ENCODE measurements around the gene EMX1.

The EMX1 gene

DNA sequence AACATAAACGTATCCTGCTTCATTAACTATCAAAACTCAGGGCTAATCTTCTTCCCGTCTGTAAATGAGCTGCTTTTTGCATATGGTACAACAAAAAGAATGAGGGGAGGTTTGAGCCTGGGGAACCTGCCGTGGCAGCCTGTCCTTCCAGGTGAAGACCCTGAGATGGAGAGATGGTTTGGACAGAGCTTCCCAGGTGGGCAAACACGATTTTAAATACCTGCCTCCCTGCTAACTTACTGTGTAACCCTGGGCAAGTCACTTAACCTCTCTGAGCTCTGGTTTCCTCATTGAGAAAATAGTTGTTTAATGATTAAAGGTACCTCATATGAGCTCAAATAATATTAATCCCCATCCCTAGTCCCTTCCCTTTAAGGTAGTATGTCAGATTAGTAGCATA, 9.0 kb downstream of the EMX1 start:
- no peak for DNase-seq

DNA sequence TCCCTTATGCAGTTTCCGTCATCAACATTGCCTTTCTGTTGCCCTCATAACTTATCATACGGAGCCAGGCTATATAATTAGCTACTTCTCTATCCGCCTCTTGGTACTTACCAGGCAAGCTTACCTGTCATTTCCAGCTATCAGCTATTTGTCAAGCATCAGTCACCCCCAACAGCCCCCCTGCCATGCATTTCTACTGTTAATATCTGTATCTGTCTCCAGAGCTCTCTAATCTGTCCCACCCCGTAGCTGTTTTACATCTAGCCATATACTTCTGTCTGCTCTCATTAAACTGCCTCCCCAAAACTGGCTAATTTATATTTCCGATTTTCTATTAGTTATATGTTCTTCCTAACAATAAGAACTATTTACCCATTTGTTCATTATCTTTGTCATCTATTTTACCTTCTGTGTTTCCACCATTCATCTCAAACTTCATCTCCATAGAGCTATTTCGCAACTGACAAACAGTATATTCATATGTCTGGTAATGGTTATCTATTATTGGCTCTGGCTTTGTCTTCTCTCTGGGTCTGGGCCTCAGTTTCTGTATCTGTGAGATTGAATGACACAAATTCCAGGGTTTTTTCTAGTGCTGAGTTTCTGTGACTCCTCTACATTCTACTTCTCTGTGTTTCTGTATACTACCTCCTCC, 9.6 kb downstream of the EMX1 start:
- no peak for DNase-seq

- peak; percentile 6 for DNase-seq
Observed at GRCh38 chr2:72927619-72928550, 10.6 kb downstream of the EMX1 start.

- no peak for DNase-seq
Observed at GRCh38 chr2:72929010-72929409, 11.7 kb downstream of the EMX1 start.

GRCh38 chr2:72931280-72931910, 14.1 kb downstream of the EMX1 start:
- no peak for DNase-seq

DNA sequence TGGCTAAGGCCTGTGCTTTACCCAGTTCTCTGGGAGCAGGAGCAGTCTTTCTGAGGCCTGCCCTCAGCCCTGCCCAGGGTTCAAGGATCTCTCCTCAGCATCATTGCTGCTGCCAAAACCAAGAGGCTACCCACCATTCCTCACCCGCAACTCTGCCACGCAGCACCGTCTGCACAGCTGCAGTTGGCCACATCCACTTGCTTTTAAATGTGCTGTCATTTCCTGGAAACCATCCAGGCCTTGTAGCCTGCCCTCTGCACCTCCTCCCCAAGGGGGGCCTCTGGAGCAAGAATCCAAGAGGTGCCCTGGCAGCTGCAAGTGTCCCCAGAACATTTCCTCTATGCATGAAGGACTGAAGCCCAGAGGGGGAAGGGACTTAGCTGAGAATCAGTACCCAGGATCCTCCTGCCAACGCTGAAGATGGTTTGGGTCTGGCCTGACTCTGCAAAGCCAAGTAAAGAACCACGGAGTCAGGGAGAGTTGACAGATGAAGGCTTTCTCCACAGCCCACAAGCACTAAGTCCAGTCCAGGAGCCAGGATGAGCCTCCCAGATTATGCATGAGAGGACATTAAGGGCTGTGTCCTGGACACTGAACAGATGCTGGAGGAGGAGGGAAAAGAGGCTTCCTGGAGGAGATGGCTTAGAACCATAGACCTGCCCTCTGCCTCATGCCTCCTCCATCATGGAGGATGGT, 14.9 kb downstream of the EMX1 start:
- no peak for DNase-seq

DNA sequence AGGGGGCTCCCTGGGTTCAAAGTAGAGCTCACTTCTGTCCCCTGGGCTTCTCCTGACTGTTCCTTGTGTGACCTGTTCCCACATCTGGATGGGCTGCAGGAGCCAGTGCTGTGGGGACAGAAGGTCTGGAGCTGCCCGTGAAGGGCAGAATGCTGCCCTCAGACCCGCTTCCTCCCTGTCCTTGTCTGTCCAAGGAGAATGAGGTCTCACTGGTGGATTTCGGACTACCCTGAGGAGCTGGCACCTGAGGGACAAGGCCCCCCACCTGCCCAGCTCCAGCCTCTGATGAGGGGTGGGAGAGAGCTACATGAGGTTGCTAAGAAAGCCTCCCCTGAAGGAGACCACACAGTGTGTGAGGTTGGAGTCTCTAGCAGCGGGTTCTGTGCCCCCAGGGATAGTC, 15.5 kb downstream of the EMX1 start:
- no peak for DNase-seq

GRCh38 chr2:72933207-72933606, 15.9 kb downstream of the EMX1 start:
- no peak for DNase-seq

- no peak for DNase-seq
Observed at GRCh38 chr2:72933646-72934151, 16.4 kb downstream of the EMX1 start.

DNA sequence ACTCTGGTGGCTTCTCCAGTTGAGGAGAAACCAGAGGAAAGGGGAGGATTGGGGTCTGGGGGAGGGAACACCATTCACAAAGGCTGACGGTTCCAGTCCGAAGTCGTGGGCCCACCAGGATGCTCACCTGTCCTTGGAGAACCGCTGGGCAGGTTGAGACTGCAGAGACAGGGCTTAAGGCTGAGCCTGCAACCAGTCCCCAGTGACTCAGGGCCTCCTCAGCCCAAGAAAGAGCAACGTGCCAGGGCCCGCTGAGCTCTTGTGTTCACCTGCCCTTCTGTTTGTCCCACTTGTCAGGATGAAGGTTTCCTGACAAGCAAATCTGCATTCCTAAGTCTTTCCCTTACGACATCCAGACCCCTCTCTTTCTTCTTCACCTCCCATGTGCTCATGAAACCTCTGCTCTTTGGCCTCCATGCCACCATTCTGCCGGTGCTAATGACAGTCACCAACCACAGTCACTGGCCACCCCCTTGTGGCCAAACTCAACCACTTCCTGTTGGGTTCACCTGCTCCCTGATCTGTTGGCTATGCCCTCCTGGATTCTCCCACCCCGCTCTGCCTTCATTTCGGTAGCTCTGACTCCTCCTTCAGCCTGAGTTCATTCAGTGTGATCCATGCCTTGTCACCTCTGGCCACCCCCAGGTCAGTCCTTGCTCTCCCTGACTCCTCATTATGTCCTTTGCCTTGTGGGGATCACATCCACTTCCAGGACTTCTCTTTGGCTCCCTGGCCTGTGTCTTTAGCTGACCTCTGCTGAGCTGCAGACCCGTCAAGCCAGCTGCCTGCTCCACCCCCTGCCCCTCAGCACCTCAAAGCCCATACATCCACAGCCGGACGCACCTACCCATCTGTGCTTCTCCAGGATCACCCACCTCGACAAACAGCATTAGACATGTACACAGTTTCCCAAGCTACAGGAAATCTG, 17.6 kb downstream of the EMX1 start:
- no peak for DNase-seq

DNA sequence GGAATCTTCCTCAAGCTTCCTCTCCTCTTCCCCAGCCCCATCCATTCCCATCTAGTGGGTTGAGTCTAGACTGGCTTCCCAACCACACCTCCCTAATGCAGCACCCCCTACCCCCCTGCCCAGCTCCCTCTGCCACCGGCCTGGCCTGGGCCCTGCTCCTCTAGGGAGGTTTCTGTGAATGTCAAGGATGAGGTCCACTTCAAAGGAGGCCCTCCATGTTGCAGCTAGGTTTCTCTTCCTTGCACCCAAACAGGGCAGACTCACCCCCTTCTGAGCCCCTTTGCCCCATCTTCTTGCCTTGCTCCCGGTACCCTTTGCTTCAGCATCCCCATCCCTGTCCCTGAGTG, 18.3 kb downstream of the EMX1 start:
- DNase-seq = no peak

DNA sequence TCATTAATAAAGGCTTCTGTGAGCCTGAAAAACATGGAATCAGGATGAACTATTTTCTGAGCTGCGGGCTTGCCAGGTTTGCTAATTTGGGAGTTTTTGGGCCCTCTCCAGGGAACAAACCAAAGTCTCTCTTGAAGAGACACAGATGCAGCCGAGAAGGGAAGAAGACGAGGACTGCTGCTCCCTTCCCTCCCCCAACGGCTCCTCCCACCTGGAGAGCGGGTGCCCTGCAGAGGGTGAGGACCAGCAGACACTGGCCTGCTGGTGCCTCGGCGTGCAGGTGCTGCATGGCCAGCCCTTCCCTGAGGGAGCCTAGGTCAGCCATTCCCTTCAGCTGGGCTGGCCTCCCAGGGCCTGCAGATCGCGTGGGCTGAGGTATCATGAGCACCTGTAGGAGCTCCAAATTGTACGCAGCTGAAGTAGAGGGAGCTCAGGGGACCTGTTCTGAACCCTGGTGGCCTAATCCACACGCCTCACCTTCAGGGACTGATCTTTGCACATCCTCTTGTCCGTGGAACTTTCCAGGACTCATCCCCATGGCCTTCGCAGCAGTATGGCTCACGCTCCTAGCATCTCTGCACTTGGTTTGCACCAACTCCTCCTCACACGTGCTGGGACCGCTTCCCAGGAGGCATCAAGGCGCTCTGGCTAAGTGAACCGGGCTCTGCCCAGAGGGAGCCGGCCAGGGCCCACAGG, 19.5 kb downstream of the EMX1 start:
- no peak for DNase-seq

GRCh38 chr2:72937356-72937669, 20.0 kb downstream of the EMX1 start:
- no peak for DNase-seq

DNA sequence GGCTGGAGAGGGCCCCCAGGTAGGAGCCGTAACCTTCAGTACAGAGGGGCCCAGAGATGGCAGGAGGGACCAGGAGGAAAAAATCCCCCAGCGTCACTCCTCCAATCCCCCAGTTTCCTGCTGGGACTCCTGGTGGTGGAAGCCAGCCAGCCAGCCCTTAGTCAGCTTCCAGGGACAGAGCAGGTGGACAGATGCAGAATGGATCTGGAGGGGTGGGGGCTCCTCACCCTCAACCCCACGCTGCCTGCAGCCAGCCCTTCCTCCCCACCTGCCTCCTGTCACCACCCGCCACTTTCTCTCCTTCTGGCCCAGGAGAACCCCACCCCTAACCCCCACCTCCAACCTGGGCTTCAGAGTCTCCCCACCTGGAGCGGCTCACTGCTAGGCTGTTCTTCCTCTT, 21.1 kb downstream of the EMX1 start:
- DNase-seq = no peak

DNA sequence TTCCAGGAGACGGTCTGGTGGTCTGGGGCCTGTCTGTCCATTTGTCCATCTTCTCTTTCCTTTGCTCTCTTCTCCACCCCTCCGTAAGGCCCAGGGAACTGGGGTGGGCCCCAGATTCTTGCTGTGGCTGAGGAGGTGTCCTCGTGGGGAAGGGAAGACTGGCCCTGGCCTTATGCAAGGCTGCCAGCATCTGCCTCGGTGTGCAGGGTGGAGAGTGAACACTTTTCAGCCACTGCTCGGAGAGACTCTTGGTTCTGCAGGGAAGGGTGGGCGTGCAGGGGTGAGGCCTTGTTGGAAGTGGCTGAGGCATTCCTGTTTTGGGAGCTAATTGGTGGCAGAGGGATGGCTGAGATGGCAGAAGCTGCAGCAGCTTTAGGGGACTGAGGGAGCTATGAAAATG, 23.0 kb downstream of the EMX1 start:
- no peak for DNase-seq

DNA sequence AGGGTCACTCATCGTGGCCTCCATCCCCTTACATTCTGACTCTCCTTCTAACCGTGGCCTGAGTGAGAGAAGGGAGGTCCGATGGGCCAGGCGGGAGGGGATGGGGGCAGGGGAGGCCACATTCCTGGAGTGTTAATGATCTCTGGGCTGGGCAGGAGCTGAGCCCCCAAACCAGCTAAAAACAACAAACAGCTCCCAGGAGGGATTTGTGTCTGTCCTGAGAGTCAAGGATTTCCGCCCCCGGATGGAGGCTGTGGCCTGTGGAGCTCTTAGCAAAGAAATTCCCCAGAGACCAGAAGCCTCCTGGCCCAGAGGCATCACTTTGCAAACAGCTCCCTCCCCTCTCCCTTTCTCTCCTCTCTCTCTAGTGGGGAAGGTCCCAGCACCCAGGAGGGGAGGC, 23.5 kb downstream of the EMX1 start:
- DNase-seq = no peak

GRCh38 chr2:72942293-72942692, 25.0 kb downstream of the EMX1 start:
- no peak for DNase-seq

- DNase-seq = no peak
Observed at GRCh38 chr2:72942881-72943418, 25.6 kb downstream of the EMX1 start.

DNA sequence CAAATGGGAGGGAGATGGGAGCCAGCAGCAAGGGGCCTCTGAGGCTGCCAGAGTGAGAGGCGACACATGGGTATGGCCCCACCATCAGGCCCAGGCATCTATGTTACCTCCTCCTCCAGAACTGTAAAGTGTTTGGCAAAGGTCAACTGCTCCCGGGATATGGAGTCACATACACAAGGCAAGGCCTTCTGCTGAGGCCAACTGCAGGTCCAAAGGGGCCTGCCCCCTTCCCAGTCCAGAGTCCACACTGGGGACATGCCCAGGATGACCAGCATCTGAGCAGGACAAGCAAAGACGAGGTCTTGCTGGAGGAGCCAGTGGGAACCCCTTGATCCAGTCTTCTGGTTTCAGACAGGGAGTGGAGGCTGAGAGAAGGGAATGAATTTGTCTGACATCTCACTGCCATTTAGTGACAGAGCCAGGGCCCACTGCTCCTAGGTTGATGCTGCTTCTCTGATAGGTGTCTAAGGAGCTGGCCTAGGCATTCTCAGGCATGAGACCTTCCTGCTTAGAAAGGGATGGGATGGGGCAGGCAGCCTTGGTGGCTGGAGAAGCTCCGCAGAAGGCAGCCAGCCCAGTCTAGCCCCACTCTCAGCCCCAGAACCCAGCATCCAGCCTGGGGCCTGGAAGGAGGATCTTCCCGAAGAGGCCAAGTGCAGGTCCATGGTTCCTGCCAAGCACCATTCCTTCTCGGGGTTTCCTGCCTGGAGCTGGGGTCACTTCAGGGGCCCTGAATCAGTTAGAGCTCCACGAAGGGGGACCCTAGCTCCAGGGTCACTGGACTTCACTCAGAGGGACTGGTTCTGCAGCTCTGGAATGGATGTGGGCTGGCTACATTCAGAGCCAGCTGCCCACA, 26.4 kb downstream of the EMX1 start:
- DNase-seq = no peak

DNA sequence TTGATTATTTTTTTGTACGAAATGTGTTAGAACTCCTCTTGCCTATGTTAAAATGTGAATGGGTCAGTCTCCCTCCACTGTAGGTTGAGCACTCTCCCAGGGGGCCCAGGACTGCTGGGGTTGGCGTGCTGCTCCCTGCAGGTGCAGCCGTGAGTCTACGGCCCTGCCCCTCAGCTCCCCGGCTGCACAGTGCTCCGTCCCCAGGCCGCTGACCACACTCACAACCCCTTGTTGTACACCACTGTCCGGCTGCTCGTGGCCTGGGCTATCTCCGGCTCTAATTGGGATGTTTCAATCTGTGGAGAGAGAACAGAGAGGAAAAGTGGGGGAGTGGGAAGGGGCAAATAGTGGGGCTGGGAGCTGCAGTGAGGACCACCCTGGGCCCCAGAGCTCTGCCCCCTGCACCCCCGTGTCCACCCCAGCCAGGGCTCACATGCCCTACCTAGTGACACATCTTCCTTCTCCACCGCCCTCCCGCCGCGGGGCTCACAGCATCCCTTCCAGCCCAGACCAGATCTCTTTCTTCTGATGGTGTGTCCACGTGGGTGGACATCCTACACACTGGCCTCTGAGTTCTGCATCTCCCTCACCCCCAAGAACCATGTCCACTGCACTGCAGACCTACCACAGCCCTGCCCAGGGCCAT, 27.6 kb downstream of the EMX1 start:
- no peak for DNase-seq

All from activated T-cell treated with anti-CD3 and anti-CD28 coated beads, Interleukin-2, amount 50 U/mL, for 1 hour (primary cell).